ENCODE measurements around the gene OR52I1.

OR52I1 gene, protein sequence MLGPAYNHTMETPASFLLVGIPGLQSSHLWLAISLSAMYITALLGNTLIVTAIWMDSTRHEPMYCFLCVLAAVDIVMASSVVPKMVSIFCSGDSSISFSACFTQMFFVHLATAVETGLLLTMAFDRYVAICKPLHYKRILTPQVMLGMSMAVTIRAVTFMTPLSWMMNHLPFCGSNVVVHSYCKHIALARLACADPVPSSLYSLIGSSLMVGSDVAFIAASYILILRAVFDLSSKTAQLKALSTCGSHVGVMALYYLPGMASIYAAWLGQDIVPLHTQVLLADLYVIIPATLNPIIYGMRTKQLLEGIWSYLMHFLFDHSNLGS

DNA sequence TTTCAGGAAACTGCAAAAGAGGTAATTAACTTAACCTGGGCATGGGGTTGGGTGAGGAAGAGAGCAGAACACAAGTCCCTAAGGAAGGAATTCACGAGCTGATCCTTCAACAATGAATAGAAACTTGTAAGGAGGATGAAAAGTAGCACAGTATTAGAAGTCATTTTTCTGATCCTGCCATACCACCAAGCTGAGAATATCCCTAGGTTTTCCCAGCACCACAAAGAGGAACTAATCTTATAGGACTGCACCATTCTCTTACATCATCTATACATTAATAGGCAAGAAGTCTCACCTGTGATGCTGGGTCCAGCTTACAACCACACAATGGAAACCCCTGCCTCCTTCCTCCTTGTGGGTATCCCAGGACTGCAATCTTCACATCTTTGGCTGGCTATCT, at the start of gene OR52I1:
Gene OR52I1, plus strand, starts transcription at position 301 of the 400 bp plus-strand sequence. Its CDS starts 0 bp downstream, at position 301.
- DNase-seq: no peak

DNA sequence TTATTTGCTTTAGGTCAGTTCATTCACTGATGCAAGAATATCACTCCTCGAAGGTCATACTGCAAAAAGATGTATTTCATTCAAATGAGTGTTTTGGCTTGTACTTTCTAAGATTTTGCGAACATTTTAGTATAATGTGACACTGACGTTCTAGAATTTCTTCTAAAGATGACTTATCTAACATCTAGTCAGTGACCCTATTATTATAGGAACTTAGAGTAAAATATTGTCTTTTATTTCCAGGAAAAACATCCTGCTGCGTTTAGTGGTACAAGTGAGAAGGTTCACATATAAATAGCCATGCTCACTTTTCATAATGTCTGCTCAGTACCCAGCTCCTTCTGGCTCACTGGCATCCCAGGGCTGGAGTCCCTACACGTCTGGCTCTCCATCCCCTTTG, 48.9 kb upstream of the OR52I1 start, which contains the start of gene OR52M1:
Gene OR52M1, plus strand, starts transcription at position 301 of the 400 bp plus-strand sequence. Its CDS starts 0 bp downstream, at position 301.
- DNase-seq: no peak

DNA sequence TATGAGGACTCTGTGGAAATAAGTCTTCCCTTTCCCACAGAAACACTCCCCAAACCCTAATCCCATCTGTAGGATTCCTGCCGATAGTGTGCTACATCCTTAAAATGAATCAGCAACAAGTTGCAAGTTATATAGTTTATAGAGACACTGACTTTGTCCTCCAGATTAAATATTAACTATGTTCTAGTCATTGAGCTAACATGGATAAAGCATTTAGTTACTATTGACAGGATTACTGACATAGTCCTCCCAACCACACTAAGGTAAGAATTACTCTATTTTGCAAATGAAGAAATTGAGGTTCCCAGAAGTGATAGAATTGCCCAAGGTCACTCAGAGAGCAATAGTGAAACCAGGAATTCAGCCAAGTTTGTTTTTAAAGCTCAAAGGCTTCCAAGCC, 47.0 kb upstream of the OR52I1 start:
- DNase-seq: no peak

DNA sequence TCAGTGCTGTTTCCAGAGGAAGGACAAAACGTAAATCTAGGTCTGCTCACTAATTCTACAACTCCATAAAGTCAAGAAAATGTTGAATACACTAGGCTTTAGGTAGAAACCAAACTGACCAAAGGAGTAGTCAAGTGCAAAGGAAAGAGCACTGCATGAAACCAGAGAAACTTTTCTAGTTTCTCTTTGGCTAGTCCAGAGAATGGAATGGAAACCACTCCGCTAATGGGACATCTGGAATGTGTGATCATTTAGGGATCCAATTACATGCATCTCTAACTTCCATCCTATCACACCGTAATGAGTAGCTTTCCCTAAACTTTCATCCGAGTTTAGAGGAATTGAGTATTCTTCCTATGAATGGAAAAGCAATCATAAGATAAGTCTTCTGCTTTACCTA, 46.4 kb upstream of the OR52I1 start:
- no peak for DNase-seq

DNA sequence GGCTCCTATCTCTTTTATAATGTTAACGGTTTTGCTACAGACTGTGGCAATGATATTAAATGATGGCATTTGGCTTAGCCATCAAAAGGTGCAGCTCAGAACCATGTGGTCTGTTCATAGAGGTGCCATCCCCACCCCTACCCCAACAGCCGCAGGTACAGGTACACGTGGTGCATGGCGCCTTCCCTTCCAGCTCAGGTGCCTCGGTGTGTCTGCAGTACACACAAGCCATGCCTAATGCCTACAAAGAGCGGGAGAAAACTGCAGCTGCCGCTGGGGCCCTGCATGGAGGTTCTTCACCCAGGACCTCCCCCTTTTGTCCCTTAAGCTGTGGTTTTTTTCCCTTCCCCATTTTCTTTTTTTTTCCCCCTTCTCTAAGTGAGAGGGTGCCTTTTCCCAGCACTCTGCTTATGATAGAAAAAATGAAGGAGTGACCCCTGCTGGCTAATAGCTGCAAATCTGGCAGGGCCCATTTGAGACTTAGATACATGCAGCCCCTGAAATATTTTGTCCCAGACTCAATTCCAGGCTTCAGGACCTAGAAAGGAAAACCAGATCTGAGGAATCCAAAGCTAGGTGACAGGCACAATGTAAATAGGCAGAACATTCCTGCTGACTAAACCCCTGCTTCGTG, 42.4 kb upstream of the OR52I1 start:
- no peak for DNase-seq

DNA sequence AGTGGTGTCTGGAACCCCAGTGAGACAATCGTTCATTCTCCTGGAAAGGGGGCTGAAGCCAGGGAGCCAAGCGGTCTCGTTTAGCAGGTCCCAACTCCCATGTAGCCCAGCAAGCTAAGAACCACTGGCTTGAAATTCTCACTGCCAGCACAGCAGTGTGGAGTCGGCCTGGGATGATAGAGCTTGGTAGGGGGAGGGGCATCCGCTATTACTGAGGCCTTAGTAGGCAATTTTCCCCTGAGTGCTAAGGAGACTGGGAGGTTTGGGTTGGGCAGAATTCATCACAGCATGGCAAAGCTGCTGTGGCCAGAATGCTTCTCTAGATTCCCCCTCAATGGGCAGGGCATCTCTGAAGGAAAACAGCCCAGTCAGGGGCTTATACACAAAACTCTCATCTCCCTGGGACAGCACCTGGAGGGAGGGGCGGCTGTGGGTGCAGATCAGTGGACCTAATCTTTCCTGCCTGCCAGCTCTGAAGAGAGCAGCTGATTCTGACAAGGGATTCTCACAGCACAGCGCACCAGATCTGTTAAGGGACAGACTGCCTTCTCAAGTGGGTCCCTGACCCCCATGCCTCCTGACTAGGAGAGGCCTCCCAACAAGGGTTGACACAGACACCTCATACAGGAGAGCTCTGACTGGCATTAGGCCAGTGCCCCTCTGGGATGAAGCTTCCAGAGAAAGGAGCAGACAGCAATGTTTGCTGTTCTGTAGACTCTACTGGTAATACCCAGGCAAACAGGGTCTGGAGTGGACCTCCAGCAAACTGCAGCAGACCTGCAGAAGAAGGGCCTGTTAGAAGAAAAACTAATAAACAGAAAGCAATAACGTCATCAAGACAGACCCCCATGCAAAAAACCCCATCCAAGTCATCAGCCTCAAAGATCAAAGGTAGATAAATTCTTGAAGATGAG, 34.1 kb upstream of the OR52I1 start:
- no peak for DNase-seq

DNA sequence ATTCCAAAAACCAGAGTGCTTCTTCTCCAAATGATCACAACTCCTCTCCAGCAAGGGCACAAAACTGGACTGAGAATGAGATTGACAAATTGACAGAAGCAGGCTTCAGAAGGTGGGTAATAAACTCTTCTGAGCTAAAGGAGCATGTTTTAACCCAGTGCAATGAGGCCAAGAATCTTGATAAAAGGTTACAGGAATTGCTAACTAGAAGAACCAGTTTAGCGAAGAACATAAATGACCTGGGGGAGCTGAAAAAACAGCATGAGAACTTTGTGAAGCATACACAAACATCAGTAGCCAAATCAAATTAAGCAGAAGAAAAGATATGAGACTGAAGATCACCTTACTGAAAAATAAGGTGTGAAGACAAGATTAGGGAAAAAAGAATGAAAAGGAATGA, 33.4 kb upstream of the OR52I1 start:
- no peak for DNase-seq

DNA sequence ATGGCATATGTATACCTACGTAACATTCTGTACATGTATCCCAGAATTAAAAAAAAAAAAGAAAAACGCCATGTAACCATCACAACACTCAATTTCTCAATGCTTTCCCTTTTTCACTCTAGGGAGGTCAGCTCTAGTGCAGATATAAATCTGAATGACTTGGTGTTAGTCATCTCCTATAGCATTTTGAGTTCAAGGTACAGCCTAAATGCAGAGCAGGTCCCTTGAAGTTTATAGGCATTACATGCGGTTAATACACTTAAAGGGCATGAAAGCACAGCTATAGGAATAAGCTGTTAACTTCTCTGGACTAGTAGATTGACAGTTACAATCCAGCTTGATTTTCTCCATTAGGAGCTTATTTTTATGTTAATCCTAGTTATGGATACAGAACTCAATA, 28.5 kb upstream of the OR52I1 start:
- DNase-seq: no peak

DNA sequence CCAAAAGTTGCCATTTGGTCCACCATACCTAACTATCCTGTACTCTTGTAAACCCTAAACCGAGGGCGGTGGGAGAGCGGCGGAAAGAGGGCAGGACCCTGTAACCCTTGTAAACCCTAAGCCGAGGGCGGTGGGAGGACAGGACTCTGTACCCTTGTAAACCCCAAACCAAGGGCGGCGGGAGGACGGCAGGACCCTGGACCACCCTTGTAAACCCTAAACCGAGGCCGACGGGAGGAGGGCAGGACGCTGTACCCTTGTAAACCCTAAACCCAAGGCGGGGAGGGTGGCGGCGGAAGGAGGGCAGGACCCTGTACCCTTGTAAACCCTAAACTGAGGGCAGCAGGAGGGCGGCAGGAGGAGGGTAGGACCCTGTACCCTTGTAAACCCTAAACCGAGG, 24.8 kb upstream of the OR52I1 start:
- DNase-seq: no peak

DNA sequence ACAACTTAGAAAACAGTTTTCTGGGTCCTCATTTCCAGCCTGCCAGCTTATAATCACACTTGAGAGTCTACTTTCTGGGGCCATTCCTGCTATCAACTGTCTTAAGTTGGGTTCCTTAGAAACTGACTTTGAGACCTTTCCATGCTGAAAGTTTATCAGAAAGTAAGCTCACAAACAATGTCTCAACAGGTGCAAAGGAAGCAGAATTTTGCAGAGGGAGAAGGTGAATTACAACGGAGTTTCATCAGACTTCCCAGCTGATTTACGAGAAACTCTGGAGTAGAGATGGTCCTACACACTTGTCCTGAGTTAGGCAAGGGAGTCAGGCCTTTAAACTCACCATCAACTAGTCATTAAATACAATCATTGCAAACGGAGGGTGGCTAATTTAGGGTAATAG, 17.0 kb upstream of the OR52I1 start:
- DNase-seq: no peak

DNA sequence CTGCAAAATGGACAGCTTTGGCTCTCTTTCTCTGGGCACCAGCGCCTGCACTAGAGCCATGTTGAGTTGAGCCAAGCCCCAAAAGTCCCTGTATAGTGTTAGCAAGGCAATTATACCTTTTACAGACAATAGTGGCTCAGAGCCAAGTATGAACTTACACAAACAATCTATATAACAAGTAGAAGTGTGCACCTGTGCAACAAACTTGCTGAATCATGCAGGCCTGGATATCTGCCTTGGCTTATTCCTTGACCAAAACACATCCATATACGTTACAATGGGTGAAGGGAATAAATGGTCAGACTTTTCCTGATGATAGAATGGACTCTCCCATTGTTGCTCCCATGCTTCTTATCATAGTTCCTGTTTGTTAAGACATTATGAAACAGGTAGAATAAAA, 16.1 kb upstream of the OR52I1 start:
- no peak for DNase-seq

DNA sequence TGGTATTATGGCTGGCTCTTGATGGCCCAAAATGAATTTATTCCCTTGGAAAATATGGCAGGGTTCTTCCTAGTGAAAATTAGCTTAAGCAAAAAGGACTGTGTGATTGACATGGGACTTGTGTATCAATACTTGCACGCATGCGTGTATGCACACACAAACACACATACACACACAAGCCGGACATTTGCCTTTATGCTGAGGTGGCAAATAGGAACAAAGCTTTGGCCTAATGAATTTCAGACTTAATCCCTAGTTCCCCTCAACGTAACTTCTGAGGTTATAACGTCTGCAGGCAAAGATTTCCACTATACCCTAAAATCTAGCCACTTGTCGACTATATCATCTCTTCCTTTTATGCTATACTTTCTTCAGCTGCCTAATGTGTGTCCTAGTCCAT, 15.2 kb upstream of the OR52I1 start:
- no peak for DNase-seq

DNA sequence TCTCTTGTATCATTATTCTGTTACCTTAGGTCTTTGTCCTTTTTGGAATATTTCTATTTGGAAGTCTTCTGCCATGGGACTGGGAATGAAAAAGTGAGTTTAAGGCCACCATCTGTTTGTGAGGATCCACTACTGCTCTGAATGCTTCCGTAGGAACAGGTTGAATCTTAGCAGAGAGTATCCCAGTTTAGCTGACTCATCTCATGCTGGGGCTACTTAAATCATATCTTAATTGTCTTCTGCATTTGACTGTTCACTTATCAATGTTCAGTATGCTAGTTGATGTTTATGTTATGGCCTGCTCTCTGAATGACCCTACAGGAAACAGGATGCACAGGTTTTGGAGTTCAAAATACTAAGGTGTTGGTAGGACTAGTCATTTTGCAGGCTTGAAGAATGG, 13.7 kb upstream of the OR52I1 start:
- DNase-seq: no peak

DNA sequence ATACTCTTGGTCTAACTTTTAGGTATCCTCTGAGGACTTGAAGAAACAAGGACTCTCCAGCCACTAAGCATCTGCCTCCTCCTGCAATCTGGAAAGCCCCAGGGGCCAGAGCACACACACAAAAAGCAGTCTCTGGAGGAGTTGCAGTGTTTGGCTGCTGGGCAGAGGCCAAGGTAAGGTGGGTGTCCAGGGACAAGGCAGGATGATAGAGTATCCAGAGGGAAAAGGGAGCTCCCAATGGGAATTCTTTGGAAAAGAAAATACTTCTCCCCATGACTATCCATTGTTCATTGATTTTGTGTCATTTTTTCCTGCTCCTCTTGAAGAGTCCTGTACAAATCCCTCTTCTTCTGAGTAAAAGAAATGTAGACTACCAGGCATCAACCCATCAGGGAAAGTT, 12.4 kb upstream of the OR52I1 start, which contains the start of gene OR52I2:
Gene OR52I2, plus strand, starts transcription at position 301 of the 400 bp plus-strand sequence.
- DNase-seq: no peak

DNA sequence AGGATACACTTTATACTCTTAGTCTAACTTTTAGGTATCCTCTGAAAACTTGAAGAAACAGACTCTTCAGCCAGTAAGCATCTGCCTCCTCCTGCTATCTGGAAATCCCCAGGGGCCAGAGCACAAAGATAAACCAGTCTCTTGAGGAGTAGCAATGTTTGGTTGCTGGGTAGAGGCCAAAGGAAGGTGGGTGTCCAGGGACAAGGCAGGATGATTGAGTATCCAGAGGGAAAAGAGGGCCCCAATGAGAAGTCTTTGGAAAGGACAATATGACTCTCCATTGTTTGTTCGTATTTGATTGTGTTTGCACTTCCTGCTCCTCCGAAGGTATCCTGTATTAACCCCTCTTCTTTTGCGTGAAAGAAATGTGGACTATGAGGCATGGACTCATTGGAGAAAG, 4.8 kb upstream of the OR52I1 start:
- no peak for DNase-seq

DNA sequence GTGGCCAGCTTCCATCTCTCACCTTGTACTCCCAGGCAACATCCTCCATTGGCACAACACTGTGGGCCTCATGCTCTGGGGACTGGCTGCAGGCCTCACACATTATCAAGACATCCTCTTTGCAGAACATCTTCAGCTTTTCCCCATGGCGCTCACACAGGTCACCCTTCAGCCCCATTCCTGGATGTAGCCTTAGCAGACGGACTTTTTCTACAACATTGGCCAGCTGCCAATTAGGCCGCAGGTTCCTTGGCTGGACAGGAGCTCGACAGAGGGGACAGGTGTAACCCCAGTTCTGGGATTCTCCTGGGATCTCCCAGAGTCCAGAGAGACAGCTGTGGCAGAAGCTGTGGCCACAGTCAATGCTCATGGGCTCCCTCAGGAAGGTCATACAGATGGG, 11.2 kb downstream of the OR52I1 start:
- DNase-seq: no peak

DNA sequence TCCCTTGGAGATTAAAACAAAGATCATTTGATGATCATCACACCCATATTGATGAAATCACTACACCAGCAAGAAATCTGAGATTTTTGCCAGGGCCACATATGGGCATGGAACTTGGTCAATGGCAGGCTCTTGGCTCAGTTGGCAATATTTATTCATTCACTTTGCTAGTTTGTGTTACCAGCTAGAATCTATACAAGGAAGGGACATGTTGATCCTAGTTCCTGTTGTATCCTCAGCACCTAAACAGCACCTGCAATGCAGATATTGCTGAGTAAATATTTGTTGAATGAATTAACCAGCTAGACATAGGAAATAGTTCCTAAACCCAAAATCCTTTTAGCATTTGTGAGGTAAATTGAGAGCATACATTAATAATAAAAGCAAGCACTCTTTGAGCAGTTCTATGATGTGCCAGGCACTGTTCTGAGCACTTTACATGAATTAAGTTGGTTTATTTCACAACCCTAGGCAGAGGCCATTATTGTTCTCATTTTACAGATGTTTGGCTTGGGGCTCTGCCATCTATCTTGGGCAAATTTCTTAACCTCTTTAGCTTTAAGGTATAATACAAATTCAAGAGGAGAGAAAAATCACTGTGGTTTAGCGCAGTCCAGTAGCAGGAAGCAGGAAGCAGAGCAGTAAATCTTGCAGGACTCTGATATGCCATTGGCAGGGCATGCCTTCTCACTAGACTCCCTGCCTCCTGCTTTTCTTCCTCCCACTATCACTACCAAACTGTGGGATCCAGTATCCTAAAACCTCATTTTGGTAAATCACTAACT, 12.6 kb downstream of the OR52I1 start:
- DNase-seq: no peak

DNA sequence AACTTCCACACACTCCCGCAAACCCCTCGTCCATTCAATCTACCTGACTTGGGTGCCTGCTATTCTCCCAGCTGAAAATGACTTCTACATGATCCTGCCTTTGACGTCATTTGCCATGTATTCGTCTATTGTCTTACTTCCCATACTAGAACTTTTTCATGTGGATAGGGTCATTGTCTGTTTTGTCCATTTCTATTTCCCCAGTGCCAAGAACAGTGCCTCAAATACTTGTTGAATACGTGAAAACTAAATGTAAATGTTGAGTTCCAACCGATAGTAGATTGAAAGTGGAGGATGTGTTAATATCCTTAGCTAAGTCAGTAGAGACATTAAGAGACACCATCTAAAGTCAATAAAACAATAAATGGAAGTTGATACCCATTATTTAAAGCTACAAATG, 13.3 kb downstream of the OR52I1 start:
- DNase-seq: no peak

DNA sequence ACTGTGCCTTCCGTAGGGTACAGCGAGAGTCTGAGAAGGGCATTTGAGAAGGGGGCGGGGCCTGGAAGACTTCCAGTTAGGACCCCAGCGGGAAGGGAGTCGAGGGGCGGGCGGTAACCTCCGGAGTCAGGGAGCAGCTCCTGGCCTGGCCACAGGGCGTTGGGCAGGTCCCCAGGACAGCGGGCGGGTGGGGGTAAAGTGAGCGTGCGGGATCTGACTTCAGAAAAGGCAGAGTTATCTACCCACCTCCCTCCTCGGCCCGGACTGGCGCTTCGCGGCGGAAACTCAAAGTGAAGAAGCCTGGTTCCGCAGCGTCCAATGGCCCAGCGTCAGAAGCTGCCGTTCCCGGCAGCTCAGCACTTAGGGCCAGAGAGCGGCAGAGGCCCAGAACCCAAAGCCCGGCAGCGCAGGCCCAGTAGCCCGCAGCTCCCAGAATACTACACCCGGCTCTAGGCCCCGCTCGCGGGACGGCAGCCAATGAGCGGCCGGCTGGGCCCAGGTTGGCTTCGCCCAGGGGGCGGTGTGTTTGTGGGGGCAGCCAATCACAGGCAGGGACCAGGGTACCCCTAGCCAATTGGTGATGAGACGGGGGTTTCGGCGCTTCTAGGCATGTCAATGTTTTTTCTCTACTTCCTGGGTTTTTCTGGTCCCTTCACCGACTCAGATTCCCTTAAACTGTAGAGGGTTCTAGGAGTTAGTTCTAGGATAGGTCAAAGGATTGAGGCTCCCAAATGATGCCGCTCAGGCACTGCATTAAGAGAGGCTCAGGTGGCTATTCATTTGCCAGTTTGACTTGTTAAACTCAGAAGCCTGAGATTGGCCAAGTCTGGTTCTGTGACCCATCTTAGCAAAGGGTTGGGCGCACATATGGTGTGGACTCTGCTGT, 14.2 kb downstream of the OR52I1 start, which contains the start of gene TRIM68:
Gene TRIM68, minus strand, starts transcription at position 451 of the 886 bp plus-strand sequence. CDS start 2,727 bp downstream, outside the sequence.
- DNase-seq: peak; percentile 95 to 97

DNA sequence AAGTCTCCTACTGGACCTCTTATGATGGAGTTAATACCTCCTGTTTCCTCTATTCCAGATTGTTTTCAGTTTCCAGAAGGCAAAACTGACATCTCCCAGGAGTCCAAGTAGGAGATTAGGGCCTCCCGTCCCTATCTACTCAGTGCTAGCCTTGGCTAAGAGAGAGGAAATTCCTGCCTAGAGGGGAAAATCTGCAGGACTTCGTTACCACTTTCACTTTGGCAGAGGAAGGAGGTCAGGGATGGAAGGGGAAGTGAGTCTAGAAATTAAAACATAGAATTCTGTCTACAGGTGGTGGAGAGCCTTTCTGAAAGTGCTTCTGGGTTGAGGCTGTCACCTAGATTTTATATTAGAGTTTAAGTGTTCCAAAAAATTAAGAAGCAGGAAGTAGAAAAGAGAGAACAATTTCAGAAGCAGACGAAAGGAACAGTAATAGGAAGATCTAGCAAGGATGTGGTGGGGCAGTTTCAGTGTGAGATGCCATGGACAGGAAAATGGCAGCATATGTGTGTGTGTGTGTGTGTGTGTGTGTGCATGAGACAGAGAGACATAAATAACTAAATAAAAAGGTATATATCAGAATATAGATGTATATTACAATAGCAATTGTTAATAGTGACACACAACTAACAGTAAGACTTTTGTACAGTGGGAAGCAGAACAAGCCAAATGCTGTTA, 16.6 kb downstream of the OR52I1 start:
- DNase-seq: no peak

DNA sequence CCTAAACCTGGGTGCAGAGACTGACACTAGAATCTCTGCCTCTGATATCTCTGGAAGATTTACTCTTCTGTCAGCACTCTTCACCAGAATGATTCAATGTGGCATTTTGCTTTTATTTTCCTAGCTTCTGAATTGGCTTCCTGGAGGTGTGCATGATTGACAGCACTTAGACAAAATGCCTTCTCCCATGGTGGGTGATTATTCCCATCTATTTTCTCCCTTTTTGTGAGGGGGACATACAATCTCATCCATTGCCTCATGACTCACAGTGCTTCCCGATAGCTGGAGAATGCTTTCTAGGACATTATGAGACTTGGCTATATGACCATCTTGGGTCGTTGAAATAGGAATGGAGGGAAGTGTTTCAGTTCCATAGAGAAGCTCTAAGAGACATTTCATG, 18.1 kb downstream of the OR52I1 start:
- no peak for DNase-seq

Data from hippocampal formation (tissue), 2 donors.